NB4 (cell line): ENCODE results near the gene SPC25.

Source experiments
- POLR2A ChIP-seq: IDR thresholded peaks from 2 replicates; pipeline ENCODE4 v1.6.1; 2011; ENCODE audit warnings: mild to moderate bottlenecking; ENCODE audit not compliant: insufficient read length; ENCODE audit errors: extremely low read depth
- TF ChIP-seq, protein P1 (sequence below): IDR thresholded peaks from one replicate; pipeline ENCODE4 v1.5.1; 2012; ENCODE audit warnings: low read depth, low read length
- TF ChIP-seq, protein P2 (sequence below): IDR thresholded peaks from 2 replicates; pipeline ENCODE4 v1.6.1; 2011; ENCODE audit warnings: low read depth, low read length

DNA sequence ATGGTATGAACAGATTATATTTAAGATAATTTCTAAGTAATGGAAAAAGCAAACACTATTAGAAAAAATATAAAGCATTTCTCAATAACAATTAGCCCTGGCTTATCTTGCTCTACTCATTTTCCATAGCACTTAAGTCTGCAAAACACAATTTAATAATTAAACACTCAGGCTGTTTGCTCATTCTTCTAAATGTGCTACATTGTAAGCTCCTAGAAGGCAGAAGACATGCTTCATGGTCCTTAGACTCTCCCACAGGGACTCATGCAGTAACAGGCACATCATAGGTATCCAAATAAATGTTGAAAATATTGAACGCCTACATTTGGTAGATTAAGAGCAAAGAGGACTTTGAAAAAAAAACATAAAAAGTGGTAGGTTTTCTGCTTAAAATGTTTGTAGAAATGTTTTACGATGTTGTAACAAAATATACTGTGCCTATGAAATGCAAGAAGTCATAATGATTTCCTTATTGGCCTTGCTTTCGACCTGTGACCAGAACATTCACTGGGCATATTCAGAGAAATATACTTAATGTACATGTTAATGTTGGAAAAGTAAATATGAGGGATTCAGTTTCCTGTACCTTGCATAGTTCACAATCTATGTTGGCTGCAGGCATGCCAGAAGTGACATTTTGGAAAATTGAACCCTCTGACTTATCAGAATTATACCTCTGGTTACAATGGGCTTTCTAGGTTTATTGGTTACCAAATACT, 38.0 kb upstream of the SPC25 start:
- TF ChIP-seq POLR2A, result no peak
- TF ChIP-seq, protein P1, sequence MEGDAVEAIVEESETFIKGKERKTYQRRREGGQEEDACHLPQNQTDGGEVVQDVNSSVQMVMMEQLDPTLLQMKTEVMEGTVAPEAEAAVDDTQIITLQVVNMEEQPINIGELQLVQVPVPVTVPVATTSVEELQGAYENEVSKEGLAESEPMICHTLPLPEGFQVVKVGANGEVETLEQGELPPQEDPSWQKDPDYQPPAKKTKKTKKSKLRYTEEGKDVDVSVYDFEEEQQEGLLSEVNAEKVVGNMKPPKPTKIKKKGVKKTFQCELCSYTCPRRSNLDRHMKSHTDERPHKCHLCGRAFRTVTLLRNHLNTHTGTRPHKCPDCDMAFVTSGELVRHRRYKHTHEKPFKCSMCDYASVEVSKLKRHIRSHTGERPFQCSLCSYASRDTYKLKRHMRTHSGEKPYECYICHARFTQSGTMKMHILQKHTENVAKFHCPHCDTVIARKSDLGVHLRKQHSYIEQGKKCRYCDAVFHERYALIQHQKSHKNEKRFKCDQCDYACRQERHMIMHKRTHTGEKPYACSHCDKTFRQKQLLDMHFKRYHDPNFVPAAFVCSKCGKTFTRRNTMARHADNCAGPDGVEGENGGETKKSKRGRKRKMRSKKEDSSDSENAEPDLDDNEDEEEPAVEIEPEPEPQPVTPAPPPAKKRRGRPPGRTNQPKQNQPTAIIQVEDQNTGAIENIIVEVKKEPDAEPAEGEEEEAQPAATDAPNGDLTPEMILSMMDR, result no peak
- TF ChIP-seq, protein P2, sequence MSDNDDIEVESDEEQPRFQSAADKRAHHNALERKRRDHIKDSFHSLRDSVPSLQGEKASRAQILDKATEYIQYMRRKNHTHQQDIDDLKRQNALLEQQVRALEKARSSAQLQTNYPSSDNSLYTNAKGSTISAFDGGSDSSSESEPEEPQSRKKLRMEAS, result no peak
